ENCODE results near the gene RANBP3L.
A peak's percentile ranks its signal among the peaks of the same experiment; 100 is the strongest.
"Not testable (repeated sequence)": the region's sequence is repeated elsewhere in the genome, so short reads cannot be mapped to it uniquely, and the experiment has no call there.

The RANBP3L gene, protein sequence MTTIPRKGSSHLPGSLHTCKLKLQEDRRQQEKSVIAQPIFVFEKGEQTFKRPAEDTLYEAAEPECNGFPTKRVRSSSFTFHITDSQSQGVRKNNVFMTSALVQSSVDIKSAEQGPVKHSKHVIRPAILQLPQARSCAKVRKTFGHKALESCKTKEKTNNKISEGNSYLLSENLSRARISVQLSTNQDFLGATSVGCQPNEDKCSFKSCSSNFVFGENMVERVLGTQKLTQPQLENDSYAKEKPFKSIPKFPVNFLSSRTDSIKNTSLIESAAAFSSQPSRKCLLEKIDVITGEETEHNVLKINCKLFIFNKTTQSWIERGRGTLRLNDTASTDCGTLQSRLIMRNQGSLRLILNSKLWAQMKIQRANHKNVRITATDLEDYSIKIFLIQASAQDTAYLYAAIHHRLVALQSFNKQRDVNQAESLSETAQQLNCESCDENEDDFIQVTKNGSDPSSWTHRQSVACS

GRCh38 chr5:36301858-36302603 is at the start of gene RANBP3L:
TSS of gene RANBP3L (minus strand) at chr5:36301902. CDS start at chr5:36301416, 486 bp downstream.
- no peak for DNase-seq

DNA sequence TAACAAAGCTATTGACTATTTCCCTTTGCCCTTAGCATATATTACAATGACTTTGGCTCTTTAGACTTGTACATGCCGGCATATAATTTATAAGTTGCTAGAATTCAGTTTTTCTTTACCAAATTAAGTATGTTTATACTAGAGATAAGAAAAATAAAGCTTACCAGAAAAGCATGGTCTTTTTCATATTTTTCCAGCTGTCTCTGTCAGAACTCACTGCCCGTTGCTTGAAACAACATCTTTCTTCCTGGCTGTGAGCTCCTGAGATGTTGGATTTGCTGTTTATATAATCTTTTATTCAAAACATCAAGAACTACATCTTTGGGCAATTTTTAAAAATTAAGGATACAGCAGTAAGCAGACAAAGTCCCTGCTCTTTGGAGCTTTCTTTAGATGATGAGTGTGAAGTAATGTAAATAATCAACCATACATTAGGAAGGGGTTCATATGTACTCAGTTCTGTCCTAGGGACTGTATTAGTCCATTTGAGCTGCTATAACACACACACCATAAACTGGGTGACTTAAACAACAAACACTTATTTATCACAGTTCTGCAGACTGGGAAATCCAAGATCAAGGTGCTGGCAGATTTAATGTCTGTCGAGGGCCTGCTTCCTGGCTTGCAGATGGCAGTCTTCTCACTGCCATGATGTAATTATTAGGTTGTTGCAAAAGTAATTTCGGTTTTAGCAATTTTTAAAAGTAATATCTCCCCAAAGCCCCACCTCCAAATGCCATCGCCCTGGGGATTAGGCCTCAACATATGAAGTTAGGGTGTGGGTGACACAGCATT is 45.4 kb upstream of the RANBP3L start:
- no peak for DNase-seq

- DNase-seq: no peak
Measured at GRCh38 chr5:36344899-36345298, 43.2 kb upstream of the RANBP3L start.

GRCh38 chr5:36341720-36342119 is 40.0 kb upstream of the RANBP3L start:
- DNase-seq: not testable (repeated sequence)

DNA sequence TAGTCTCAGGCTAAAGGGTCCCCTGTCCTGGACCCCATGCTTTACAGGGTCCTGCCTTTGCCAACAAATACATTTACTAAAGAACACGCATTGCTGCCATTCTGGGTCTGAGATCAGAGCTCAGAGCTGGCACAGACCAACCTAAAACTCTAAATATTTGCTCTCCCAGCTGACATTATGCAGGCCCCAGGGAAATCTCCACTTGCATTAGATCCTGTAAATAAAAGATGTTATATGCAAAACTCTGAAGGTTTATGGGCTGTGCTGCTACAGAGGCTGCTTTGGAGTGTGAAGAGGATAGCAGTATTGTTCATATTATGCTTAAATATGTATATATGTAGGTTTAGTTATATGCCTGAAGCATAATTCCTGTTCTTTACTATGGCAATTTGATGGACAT is 35.9 kb upstream of the RANBP3L start:
- DNase-seq: no peak

DNA sequence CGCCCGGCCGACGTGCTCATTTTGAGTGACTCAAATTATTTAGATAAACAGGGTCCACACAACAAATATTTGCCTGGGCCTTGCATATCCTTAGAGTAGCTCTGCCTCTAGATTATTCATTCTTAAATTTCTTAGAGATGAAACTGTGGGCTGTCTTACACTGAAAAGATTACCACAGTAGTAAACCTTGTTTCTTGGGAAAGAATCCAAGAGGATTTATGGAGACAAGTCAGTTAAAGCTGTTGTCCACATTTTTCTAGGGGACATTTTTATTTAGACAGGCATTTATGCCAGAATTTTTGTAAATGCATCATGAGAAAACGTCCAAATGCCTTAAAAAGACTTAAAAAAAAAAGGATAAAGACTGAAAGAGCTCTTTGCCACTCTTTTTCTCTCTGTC is 32.6 kb upstream of the RANBP3L start:
- no peak for DNase-seq

GRCh38 chr5:36332720-36333119 is 31.0 kb upstream of the RANBP3L start:
- DNase-seq: not testable (repeated sequence)

- no peak for DNase-seq
Measured at GRCh38 chr5:36325196-36325595, 23.5 kb upstream of the RANBP3L start.

DNA sequence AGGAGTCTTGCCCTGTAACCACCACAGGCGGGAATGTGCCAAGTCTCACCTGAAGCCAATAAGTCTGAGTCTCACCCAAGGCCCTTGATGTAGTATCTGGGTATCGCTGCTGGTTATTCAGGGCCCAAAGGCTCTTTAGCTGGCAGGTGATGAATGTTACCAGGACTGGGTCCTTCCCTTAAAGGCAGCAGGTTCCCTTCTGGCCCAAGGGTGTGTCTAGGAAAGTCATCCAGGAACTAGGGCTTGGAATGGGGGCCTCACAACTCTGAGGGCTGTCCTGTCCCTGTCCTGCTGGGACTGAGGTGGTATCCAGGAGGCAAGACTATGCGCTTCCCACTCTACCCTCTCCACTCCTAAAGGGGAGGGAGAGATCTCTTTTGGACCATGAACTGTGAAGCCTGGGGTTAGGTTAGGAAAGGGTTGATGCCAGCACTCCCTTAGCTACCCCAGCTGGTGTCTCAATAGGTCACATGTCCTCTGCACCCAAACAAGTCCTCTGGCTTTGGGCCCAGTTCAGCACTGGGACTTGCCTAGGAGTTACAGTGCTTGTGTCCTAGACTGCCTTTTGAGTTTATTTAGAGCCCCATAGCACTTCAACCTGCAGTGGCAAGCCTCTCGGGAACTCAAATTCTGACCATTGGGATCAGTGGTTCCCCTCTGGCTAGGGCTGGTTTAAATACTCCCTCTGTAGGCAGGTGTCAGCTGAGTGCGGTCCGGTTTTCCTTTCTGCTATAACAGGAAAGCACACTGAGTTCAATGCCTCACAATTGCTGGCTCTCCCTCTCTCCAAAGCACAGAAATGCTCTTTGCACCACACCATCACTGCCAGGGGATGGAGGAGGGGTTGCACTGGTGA is 22.5 kb upstream of the RANBP3L start:
- DNase-seq: no peak

DNA sequence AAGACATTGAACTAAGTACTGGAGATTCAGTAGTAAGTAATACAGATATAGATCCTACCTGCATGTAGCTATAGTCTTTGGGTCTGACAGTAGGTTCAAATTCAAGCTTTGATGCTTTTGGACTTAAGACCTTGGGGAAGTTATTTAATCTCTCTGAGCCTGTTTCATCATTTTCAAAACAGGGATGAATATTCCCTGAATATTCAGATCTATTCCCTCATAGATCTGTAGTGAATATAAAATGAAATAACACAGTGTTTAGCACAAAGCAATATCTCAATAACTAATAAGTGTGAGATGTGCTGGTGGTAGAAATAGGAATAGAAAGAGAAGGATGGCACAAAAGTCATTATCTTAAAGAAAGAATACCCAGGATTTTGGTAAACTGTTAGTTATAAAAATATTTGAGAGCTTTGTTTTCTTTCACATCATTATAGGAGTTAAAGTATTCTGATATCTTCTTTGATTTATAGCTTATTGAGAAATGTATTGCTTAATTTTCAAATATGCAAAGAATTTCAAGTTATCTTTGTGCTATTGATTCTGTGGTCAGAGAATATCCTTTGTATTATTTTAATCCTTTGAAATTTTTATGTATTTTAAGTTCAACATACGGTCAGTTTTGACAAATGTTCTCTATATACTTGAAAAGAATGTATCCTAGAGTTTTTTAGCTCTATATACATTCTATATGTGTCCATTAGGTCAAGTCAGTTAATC is 11.4 kb upstream of the RANBP3L start:
- DNase-seq: no peak

DNA sequence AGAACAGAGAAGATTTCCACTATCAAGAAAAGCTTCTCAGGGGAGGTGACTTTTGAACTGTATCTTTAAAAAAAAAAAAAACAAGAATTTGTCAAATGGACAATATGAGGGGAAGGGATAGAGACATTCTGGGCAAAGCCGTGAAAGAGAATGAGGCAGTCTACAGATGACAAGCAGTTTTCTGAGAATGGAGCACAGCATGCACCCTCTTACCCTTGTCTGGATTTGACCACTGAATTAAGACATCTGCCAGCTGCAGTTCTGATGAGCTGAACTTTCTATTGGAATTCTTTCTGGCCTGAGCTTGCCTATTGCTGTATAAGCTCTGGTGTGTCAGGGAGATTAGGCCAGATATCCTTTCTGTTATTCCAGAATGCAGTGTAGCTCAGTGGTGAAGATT is 10.3 kb upstream of the RANBP3L start:
- DNase-seq: no peak

DNA sequence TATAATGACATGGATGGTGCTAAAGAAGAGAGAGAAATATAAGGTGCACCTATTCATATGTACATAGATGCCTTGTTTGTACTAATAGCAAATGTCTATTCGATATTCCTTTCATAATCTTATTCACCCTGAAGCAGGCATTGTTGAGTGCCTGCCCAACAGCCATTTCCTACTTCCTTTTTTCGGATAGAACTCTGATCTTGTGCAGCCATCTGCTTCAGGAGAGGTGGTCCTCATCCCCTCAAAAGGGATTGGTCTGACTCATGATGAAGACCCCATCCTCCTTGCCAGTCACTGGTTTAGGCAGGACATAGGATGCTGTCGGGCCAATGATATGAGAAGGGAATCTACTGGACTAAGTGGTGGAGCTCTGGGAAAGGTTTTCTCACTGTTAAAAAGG is 8.4 kb upstream of the RANBP3L start:
- DNase-seq: no peak

DNA sequence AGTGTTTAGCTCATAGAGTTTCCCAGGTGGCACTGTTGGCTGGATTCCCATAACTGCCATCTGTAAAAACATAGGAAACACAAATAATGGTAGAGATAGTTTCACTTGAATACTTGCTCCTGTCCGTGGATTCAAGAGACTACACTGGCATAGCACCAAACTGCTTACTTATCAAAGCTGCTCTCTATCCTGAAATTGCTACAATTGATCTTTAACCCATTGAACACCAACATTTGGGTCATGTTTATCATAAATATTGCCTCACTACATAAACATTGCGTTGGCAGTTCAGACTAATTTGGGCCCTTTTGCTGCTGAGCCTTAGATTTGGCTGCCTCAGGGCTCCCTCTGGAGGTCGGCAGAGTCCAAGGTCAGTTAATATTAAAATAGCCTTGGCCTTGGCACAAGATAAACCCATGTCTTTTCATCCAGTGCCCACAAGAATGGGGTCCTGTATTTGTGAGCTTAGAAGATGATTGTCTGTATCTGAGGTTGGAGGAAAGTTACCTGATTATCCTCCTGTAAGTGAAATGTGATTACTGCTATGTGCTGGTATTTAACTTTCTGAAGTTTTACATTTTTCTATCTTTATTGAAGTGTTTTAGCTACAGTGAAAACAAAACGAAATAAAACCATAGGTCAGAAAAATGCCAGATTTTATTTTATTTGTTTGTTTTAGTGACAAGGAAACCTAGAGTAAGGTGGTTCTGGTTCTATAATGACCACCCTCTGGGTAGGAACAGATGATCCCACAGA is 4.0 kb upstream of the RANBP3L start:
- peak in 1 of 2 experiments; percentile 2 for DNase-seq

- no peak for DNase-seq
Measured at GRCh38 chr5:36304095-36304805, 2.5 kb upstream of the RANBP3L start.

- no peak for DNase-seq
Measured at GRCh38 chr5:36300927-36301540, 668 bp downstream of the RANBP3L start.

- no peak for DNase-seq
Measured at GRCh38 chr5:36300191-36300926, 1.3 kb downstream of the RANBP3L start.

GRCh38 chr5:36298552-36298951 is 3.1 kb downstream of the RANBP3L start:
- no peak for DNase-seq

- DNase-seq: no peak
Measured at GRCh38 chr5:36297653-36298052, 4.0 kb downstream of the RANBP3L start.
